HG03457 (cell line): ENCODE measurements around the gene LRP6.

ENCODE experiments used
- ATAC-seq: cut with Tn5 transposase; IDR thresholded peaks from one replicate; pipeline ENCODE4 v1.9.1; 2021; ENCODE audit warnings: moderate number of reproducible peaks; ENCODE audit not compliant: unreplicated experiment

Gene LRP6

DNA sequence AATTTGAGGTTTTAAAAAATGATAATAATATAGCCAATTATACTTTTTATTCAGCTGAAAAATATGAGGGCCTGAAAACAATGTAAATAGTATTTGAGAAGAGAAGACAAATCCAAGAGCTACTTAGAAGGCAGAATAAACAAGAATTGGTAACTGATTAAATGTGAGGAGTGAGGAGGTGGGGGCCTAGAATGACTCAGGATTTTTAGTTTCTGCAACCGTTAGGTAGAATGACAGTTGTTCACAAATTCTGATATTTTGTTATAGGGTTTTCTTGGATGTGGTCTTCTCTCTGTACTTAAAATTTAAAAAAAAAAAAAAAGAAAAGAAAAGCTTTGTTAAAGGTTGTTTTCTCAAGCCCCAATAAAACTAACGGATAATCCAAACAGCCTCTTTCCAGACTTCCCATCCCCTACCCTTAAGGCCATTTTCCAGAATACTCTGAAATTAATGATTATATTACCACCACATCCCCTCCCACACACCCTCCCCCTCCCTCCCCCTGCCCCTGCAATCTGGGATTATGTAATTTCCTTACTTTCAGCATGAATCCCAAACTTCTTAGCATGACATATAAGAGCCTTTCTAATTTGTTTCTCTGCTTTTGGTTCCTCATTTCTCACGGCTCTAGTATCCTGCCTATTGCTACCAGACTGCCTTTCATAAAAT is 50.4 kb downstream of the LRP6 start:
- ATAC-seq: no peak

DNA sequence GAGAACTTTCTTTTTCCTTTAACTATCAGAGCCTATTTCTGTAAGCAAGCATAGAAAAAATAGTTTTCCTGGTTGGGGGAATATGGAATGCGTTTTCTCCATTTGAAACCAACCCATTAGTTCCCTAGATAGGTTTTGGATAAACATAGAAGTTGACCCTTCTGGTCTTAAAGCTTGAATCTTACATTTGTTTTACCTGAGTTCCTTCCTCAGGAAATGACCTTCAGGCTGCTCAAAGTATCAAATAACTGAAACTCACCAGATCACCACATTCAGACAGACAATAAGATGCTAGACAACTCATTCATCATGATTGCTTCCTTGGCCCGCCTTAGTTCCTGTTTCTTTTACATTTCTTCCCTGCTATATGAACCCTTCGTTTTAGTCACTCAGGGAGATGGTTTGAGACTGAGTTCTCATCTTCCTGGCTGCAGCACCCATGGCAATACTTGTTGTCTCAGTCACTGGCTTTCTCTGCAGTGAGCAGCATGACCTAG is 52.2 kb downstream of the LRP6 start:
- ATAC-seq: no peak

GRCh38 chr12:12214201-12214600 is 52.6 kb downstream of the LRP6 start:
- ATAC-seq: no peak

DNA sequence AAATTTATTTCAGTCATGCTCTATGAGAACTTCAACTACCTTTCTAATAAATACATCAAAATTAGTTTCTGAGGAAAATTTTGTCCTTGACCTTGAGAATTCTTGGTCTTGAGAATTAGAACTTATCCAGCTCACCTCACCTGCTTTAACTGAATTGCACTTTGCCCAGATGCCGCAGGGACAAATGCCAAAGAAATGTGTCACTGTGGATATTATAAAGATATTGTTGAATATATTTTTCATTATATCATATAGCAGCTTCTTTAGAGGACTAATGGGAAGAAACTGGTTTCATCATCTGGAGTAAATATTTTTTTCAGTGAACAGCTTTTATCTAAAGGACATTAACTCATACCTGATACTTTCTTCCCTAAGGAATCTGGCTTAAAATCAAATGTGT is 54.1 kb downstream of the LRP6 start:
- no peak for ATAC-seq

- no peak for ATAC-seq
Measured at GRCh38 chr12:12210983-12211382, 55.9 kb downstream of the LRP6 start.

- ATAC-seq: no peak
Measured at GRCh38 chr12:12210416-12210815, 56.4 kb downstream of the LRP6 start.

- ATAC-seq: no peak
Measured at GRCh38 chr12:12209675-12210074, 57.2 kb downstream of the LRP6 start.

DNA sequence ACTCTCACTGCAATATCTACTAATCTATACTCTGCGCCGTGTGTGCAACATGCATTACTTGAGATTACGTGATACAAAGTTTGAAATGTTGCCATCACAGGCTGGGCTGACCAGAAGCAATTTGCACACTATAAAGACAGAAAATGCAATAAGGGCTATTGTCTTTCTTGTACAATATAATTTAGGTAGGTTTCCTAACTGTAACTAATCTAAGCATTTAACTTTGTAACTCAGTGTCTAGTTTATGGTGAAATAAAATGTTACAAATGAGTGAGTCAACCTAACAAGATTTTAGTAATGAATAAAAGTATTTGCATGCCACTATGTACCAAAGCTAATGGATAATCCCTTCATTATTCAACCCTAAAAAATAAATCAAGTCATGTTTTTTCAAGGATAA is 57.8 kb downstream of the LRP6 start:
- no peak for ATAC-seq

DNA sequence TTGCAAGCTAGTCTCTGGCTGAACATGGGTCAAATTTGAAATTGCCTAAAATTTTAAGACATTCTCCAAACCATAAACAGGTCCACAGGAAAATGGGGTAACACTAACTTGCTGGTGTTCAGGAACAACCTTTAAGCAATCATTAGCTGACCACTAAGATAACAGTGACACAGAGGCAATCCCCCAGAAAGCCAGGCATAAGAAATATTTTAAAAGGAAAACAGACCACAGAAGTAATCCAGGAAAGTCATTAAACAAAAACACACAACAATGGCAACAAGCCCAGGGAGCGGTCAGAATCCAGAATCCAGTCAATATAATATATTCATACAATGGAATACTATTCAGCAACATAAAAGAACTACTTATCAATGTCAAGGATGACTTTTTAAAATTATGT is 59.1 kb downstream of the LRP6 start:
- no peak for ATAC-seq

GRCh38 chr12:12206776-12207388 is 60.0 kb downstream of the LRP6 start:
- no peak for ATAC-seq

DNA sequence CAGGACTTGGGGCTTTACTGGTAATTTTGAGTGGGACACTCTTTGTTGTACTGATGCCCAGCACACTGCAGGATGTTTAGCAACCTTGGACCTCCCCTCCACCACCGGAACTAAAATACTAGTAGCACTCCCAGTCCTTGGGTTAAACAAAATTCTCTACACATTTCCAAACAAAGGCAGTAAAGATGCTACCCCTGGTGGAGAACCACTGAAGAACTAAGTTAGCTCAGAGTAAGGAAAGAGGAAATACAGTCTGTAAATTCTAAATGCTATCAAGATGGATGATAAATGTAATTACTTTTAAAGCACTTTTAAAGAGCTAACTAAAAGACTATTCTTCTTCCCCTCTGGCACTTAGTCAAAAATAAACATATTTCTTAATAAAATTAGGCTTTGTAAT is 64.1 kb downstream of the LRP6 start:
- ATAC-seq: no peak

DNA sequence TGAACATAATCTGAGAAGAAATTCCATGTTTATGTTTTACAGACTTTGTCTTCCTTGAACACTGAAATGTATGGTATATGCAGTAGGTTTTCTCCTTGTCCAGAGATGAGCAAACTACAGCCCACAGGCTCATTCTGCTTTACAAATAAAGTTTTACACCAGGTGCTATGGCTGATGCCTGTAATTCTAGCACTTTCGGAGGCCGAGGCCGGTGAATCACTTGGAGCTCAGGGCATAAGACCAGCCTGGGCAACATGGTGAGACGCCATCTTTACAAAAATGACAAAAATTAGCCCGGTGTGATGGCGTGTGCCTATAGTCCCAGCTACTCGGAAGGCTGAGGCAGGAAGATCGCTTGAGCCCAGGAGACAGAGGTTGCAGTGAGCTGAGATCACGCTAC is 64.7 kb downstream of the LRP6 start:
- no peak for ATAC-seq

GRCh38 chr12:12201274-12201758 is 65.5 kb downstream of the LRP6 start:
- ATAC-seq: no peak

DNA sequence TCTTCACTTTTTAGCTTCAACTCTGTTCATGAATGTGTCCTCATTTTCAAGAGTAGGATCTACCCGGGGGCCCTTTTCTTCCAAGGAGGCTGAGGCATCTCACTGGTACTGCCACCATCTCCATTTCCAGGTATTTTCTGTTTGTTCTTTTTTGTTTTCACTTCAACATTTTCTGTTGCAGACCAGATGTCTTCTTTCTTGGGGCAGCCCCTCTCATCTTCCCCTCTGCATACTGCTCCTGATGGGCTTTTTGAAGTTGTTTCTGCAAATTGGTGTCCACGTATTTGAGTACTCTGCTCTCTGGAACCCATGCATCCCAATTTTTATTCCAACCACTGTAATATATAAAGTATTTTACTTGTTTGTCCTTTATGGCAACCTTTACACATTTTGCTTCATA is 66.5 kb downstream of the LRP6 start:
- no peak for ATAC-seq

- no peak for ATAC-seq
Measured at GRCh38 chr12:12198124-12198523, 68.7 kb downstream of the LRP6 start.

DNA sequence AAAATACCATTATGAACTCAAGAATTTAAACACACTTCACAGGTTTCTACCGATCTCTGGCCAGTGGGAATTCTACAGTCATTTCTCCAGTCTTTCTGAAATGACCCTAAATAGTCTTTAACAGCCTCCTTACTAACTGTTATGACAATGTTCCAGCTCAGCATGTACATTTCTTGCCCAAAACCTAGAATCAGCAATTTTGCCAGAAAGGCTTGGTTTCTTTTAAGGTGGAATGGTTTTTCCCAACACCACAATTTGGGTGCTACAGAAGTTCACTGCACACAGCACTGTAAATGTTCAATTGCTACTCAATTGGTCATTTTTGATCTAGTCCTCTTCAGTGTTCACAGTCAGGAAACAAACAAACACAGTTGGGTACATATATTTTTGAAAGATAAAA is 69.7 kb downstream of the LRP6 start:
- ATAC-seq: no peak

- ATAC-seq: no peak
Measured at GRCh38 chr12:12195516-12195915, 71.3 kb downstream of the LRP6 start.

GRCh38 chr12:12195081-12195480 is 71.8 kb downstream of the LRP6 start:
- no peak for ATAC-seq

- no peak for ATAC-seq
Measured at GRCh38 chr12:12194206-12194605, 72.6 kb downstream of the LRP6 start.

DNA sequence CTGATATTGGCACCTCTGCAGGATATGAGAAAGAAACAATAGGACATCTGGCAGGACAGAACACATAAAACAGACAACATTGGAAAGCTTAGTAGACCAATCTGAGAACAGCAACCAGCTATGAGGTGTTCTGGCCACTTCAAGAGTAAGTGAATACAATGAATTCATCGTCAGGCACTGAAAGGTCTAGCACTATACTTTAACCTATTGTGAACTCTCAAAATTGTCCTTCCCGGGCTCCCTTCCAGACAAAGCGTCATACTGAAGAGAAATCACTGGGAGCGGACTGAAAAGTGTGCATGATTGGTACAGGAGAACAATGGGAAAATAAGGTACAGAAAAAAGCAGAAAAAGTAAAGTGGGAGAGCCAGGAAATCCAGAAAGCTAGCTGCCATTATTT is 75.8 kb downstream of the LRP6 start:
- no peak for ATAC-seq

DNA sequence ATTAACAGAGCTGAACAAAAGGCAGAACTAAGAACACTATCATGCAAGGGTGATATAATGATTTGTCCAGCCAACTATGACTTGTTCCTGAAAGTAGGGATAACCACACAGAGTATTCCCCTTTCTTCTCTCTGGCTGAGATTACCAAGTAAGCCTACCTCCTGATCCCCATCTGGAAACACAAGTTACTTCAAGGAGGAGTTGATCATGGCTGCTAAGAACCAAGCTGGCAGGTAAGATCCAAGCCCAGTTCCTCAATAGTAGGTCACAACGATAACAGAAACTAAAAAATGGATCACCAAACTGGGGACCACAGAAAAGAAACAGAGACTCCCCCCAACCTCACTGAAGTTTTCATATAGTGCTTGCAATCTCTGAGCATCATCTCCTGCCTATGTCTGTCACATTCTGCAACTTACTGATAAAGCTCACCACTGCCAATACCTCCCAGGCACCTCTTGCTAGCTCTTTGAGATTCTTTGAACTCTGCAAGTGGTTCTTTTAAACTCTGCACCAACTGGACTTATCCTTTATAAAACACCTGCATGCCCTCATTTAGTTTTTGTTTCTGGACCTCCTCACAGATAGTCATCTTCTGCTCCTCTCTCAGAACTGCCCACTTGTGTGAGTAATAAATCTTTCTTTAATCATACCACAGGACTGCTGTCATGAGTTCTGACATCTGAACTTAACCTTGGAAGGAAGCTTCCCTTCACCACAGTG is 76.6 kb downstream of the LRP6 start:
- no peak for ATAC-seq

- no peak for ATAC-seq
Measured at GRCh38 chr12:12185414-12185813, 81.4 kb downstream of the LRP6 start.
